CD14-positive monocyte (primary cell): ENCODE results near the gene IDH2. TPM values are rescaled to one million over a fixed set of nuclear protein-coding genes. Genes with fewer than 3 reads are reported as not detected.

Experiments
- DNase-seq, 3 donors: peaks; one replicate each; pipeline ENCODE4 v3.0.0-alpha.2; 2011 to 2022
- H2AFZ ChIP-seq: 2 replicates; pipeline ENCODE4 v1.6.0; 2012; ENCODE audit warnings: mild to moderate bottlenecking, low read depth, low read length, inconsistent platforms; ENCODE audit not compliant: insufficient read depth, poor library complexity, severe bottlenecking
- H3K27ac ChIP-seq, 2 donors: 1 replicate in 1 of 2; 2 replicates in 1 of 2; pipeline ENCODE4 v1.5.1; 2012 to 2013; ENCODE audit warnings: low read length in 2 of 2, control low read depth in 1 of 2, inconsistent platforms in 1 of 2, low read depth in 1 of 2, mild to moderate bottlenecking in 1 of 2
- H3K27me3 ChIP-seq, 2 donors: one replicate each; pipeline versions ENCODE4 v1.6.0 to v1.6.1; 2011 to 2013; ENCODE audit warnings: low read length in 2 of 2; ENCODE audit not compliant: control insufficient read depth in 2 of 2, insufficient read depth in 2 of 2
- H3K36me3 ChIP-seq, 2 donors: replicated peaks in 1 of 2; 1 replicate in 1 of 2; 2 replicates in 1 of 2; pipeline versions ENCODE4 v1.5.1 to v1.6.1; 2012 to 2013; ENCODE audit warnings: low read length in 2 of 2, control low read depth in 1 of 2, inconsistent platforms in 1 of 2, mild to moderate bottlenecking in 1 of 2; ENCODE audit not compliant: insufficient read depth in 2 of 2, control insufficient read depth in 1 of 2
- H3K4me1 ChIP-seq, 2 donors: 1 replicate in 1 of 2; 2 replicates in 1 of 2; pipeline versions ENCODE4 v1.5.1 to v1.6.1; 2012 to 2013; ENCODE audit warnings: low read length in 2 of 2, control low read depth in 1 of 2, inconsistent platforms in 1 of 2, mild to moderate bottlenecking in 1 of 2, moderate library complexity in 1 of 2; ENCODE audit not compliant: insufficient read depth in 2 of 2, control insufficient read depth in 1 of 2
- H3K4me2 ChIP-seq: replicated peaks from 2 replicates; pipeline ENCODE3; 2012; ENCODE audit warnings: low read length, moderate library complexity, mild to moderate bottlenecking; ENCODE audit not compliant: poor library complexity, severe bottlenecking; ENCODE audit errors: extremely low read depth
- H3K4me3 ChIP-seq, 3 experiments: fragments of 200-600 bp in 1 of 3; sonication (generic) in 1 of 3; replicated peaks in 1 of 3; 1 replicate in 2 of 3; 2 replicates in 1 of 3; pipeline ENCODE4 v1.5.1; 2011 to 2013; ENCODE audit warnings: low read length in 3 of 3, mild to moderate bottlenecking in 3 of 3, control low read depth in 2 of 3, low read depth in 2 of 3, inconsistent platforms in 1 of 3, moderate library complexity in 1 of 3
- H3K79me2 ChIP-seq: 2 replicates; pipeline ENCODE4 v1.6.0; 2012; ENCODE audit warnings: mild to moderate bottlenecking, control low read depth, inconsistent platforms, low read length, moderate library complexity; ENCODE audit not compliant: insufficient read depth
- H3K9ac ChIP-seq: 2 replicates; pipeline ENCODE4 v1.6.0; 2017; ENCODE audit warnings: low read length, mild to moderate bottlenecking; ENCODE audit not compliant: insufficient read depth, poor library complexity, severe bottlenecking
- H3K9me3 ChIP-seq, 2 donors: replicated peaks in 1 of 2; 1 replicate in 1 of 2; 2 replicates in 1 of 2; pipeline versions ENCODE4 v1.5.1 to v1.6.1; 2012 to 2013; ENCODE audit warnings: low read length in 2 of 2, control low read depth in 1 of 2; ENCODE audit not compliant: control insufficient read depth in 1 of 2, insufficient read depth in 1 of 2
- H4K20me1 ChIP-seq: 2 replicates; pipeline ENCODE4 v1.6.0; 2012; ENCODE audit warnings: mild to moderate bottlenecking, low read length, control low read depth, moderate library complexity; ENCODE audit not compliant: insufficient read depth
- H3K27ac Mint-ChIP-seq, 7 donors: one replicate each; pipeline ENCODE4 v1.8.0; 2020; ENCODE audit warnings: mild to moderate bottlenecking in 7 of 7, mixed read lengths in 7 of 7, moderate library complexity in 6 of 7, inconsistent platforms in 2 of 7
- H3K27me3 Mint-ChIP-seq, 3 donors: one replicate each; pipeline ENCODE4 v1.8.0; 2021 to 2022; ENCODE audit warnings: low read depth in 3 of 3, mild to moderate bottlenecking in 3 of 3, mixed read lengths in 3 of 3, moderate library complexity in 3 of 3, inconsistent platforms in 1 of 3
- H3K36me3 Mint-ChIP-seq, 2 donors: one replicate each; pipeline ENCODE4 v1.8.0; 2020; ENCODE audit warnings: mixed read lengths in 2 of 2, inconsistent platforms in 1 of 2, mild to moderate bottlenecking in 1 of 2
- H3K4me1 Mint-ChIP-seq: one replicate; pipeline ENCODE4 v1.8.0; 2020; ENCODE audit warnings: mild to moderate bottlenecking, mixed read lengths
- H3K4me3 Mint-ChIP-seq, 2 donors: one replicate each; pipeline ENCODE4 v1.8.0; 2020; ENCODE audit warnings: mild to moderate bottlenecking in 2 of 2, mixed read lengths in 2 of 2, moderate library complexity in 1 of 2
- H3K9me3 Mint-ChIP-seq, 7 donors: one replicate each; pipeline ENCODE4 v1.8.0; 2020 to 2022; ENCODE audit warnings: mixed read lengths in 7 of 7, mild to moderate bottlenecking in 6 of 7, moderate library complexity in 6 of 7, inconsistent platforms in 2 of 7
- CTCF ChIP-seq: fragments of 200-600 bp; IDR thresholded peaks from one replicate; pipeline ENCODE4 v1.8.0; 2022; ENCODE audit warnings: antibody characterized with exemption, mild to moderate bottlenecking
- WGBS: methylation state at CpG from one replicate; pipeline ENCODE4 v1.1.5; 2013; ENCODE audit warnings: missing lambda C conversion rate; ENCODE audit not compliant: insufficient coverage; 5-methylcytosine and 5-hydroxymethylcytosine counted together
- intact Hi-C, 2 donors: fragments of 100-400 bp; cut with micrococcal nuclease; formaldehyde crosslinking; loops; one replicate each; pipeline versions ENCODE4 v1.15.0 to v1.15.1; 2023
- polyA plus RNA-seq, 3 donors: library from polyadenylated mRNA; depleted of rRNA in 1 of 3; unstranded in 2 of 3; stranded (reverse) in 1 of 3; fragments of 300-500 nt in 2 of 3; fragments of >200 nt in 1 of 3; fragmentation: Illumina TruSeq in 2 of 3; gene quantifications; 1 replicate in 2 of 3; 2 replicates in 1 of 3; pipeline ENCODE4 v1.2.3, GENCODE V29; 2012 to 2021

IDH2 gene
- polyA plus RNA-seq, 3 donors = 40.6 to 115 (median 82.2) TPM

- H3K27ac ChIP-seq = peak overlapping the region in 1 of 2 donors; percentile 53
- H3K4me3 Mint-ChIP-seq = no peak overlapping the region
- no peak overlapping the region for H2AFZ ChIP-seq
- peaks cover 0 to 10% of the 10 kb centered on the region in 2 donors for H3K4me1 ChIP-seq
- peaks cover 6% of the 10 kb centered on the region for H3K4me1 Mint-ChIP-seq
- H3K27ac Mint-ChIP-seq = peak overlapping the region in 2 of 7 donors; percentile 61 to 73
- peaks cover 65 to 94% of the 10 kb centered on the region in 2 donors for H3K36me3 Mint-ChIP-seq
- 77% methylated on average over 9 of the region's 9 CpGs for WGBS
- H3K4me3 ChIP-seq = no peak overlapping the region
- no peak overlapping the region for H3K4me2 ChIP-seq
- no peaks in the 10 kb centered on the region for H3K27me3 ChIP-seq
- DNase-seq = no peak
- no peaks in the 10 kb centered on the region for H3K9me3 ChIP-seq
- intact Hi-C loops = no loop called here
- H3K9me3 Mint-ChIP-seq = no peaks in the 10 kb centered on the region
- peaks cover 80 to 90% of the 10 kb centered on the region in 2 donors for H3K36me3 ChIP-seq
- peaks cover 4% of the 10 kb centered on the region for H3K79me2 ChIP-seq
- TF ChIP-seq CTCF = no peak
- peaks cover 17% of the 10 kb centered on the region for H4K20me1 ChIP-seq
- H3K9ac ChIP-seq = no peak overlapping the region
- peaks cover 0 to 2% (median 2%) of the 10 kb centered on the region in 3 donors for H3K27me3 Mint-ChIP-seq
Observed at GRCh38 chr15:90080458-90080755, 21.9 kb downstream of the IDH2 start.

- H3K9me3 Mint-ChIP-seq = no peaks in the 10 kb centered on the region
- DNase-seq = no peak
- H3K27me3 Mint-ChIP-seq = peaks cover 0 to 2% (median 2%) of the 10 kb centered on the region in 3 donors
- no peaks in the 10 kb centered on the region for H3K27me3 ChIP-seq
- intact Hi-C loops = no loop called here
- H3K27ac ChIP-seq = peak overlapping the region in 1 of 2 donors; percentile 53
- no peak overlapping the region for H3K4me3 Mint-ChIP-seq
- peaks cover 17% of the 10 kb centered on the region for H4K20me1 ChIP-seq
- H3K36me3 ChIP-seq = peaks cover 82 to 93% of the 10 kb centered on the region in 2 donors
- no peak overlapping the region for H3K4me2 ChIP-seq
- H3K4me3 ChIP-seq = no peak overlapping the region
- H3K9ac ChIP-seq = no peak overlapping the region
- TF ChIP-seq CTCF = no peak
- peaks cover 4% of the 10 kb centered on the region for H3K79me2 ChIP-seq
- WGBS = 96% methylated on average over 28 of the region's 28 CpGs
- H2AFZ ChIP-seq = no peak overlapping the region
- peak overlapping the region in 1 of 7 donors; percentile 73 for H3K27ac Mint-ChIP-seq
- H3K9me3 ChIP-seq = no peaks in the 10 kb centered on the region
- peaks cover 69 to 94% of the 10 kb centered on the region in 2 donors for H3K36me3 Mint-ChIP-seq
- peaks cover 0 to 6% of the 10 kb centered on the region in 2 donors for H3K4me1 ChIP-seq
- peaks cover 5% of the 10 kb centered on the region for H3K4me1 Mint-ChIP-seq
Observed at GRCh38 chr15:90079619-90080457, 22.4 kb downstream of the IDH2 start.
